ENCODE measurements around the gene PICK1.

GRCh38 chr22:38088629-38089473, 31.6 kb downstream of the PICK1 start:
- no peak for TF ChIP-seq CTCF (IDR thresholded peaks at IDR 0.05)
- TF ChIP-seq POLR2A (IDR thresholded peaks at IDR 0.05): no peak

Measured in thyroid gland (tissue), 4 donors.